NK-92 (cell line): ENCODE measurements around the gene TMTC1.
"Not testable (repeated sequence)": the region's sequence is repeated elsewhere in the genome, so short reads cannot be mapped to it uniquely, and the experiment has no call there.

Experiments
- DNase-seq: peaks from one replicate; lab custom pipeline; 2025; ENCODE audit not compliant: unreplicated experiment; lab: John Stamatoyannopoulos, UW

TMTC1 gene

DNA sequence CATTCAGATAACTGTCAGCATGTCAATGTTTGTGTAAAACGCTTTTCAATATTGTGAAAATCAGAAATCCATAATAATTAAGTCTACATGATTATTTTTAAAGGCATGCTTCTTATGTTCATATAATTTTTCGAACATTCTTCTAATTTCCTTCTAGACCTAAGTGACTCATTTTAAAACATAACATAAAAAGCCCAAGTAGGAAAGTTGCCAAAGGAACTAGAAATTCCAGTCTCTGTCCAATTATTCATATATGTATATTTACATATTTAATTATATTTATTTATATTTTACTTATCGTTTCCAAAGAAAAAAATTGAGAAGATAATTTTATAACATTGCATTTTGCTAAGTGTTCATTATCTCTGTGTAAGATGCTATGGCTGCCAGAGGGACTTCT lies 110.4 kb downstream of the TMTC1 start:
- no peak for DNase-seq

DNA sequence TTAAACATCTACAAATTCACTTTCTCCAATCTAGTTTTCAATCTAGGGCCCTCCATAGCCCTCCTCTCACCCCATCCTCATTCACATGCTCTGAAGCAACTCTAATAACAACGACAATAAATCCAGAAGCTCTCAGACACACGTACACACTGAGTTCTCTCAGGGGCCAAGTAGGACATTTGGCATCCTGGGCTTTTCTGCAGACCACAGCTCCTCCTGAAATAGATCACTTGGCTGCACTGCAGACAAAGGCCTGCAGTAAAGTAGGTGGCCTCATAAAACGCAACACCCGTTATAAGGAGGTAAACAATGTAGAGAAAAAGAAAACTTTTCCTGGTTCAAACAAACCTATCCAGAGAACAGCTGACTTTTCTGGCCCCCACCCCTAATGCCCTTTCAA lies 111.2 kb downstream of the TMTC1 start:
- DNase-seq: no peak

DNA sequence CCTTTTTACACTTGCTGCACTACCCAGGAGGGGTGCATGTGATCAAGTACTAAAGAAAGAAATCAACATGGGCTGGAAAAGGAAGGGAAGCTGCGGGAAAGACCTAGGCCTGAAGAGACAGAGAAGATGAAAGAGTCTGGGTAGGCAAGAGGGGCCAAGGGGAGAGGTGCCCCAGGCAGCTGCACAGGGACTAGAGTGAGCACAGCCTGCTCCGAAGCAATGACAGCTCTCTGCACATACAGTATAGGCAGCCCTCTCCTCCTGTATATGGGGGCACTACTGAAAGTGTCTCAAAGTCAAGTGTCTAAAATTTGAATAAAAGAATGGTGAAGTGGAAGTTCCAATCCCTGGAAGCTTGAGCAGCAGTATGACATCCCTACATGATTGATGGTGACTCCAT lies 112.0 kb downstream of the TMTC1 start:
- DNase-seq: no peak

DNA sequence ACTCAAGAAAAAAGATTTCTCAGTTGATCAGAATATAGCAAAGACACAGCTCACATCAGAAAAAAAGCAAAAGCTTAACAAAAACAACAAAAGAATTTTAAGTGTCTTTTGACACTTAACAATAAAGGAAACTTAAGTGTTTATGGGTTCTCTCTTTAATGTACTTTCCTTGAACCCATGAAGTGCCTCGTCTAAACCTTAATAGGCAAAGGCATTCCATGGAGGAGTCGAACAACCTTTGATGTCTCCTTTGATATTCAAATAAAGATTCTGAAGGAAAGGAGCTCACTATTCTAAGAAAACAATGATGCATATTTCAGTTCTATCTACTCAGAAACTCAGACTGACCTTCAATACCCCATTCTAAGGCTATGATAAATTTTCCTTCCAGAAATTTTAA lies 116.7 kb downstream of the TMTC1 start:
- no peak for DNase-seq

DNA sequence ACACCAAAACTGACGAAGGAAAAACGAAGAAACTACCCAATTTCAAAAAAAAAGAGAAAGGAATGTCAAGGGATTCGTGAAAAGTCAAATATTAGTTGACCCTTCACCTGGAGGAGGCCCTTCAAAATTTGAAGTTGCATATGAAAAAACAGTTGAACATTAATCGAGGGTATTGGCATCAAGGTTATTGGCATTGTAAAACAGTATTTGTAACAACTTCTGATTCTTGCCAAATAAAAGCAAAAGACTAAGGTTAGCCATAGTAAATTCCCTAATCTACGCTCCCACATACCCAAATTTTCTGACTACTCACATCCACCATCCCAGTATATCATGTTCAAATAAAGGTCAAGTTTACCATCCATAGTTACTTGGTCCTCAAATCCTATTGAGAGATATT lies 118.6 kb downstream of the TMTC1 start:
- DNase-seq: no peak

DNA sequence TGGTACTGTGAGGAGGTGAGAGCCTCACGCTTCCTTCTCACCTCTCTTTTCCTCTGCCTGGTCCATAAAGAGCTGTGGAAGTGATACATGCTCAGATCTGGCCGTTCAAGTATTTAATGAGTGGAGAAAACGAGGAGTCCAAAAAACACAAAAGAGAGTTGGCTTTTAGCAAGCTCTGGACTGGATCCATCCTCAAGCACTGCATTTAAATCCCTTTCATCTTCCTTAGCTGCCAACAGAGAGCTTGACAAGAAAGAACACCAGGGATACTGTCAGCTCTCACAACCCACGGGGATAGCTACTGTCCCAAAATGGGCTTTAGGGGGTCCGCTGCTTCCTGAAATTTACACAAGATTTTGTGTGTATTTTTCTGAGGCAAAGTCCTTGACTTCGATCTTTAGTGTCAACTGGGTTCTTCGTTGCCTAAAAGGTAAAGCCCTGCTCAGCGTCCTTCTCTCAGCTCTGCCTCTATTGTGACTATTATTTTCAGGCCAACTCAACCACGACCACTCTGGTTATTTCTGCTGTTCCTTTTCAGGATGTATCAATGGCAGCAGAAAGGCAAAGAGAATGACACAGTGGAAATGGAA lies 120.9 kb downstream of the TMTC1 start:
- no peak for DNase-seq

DNA sequence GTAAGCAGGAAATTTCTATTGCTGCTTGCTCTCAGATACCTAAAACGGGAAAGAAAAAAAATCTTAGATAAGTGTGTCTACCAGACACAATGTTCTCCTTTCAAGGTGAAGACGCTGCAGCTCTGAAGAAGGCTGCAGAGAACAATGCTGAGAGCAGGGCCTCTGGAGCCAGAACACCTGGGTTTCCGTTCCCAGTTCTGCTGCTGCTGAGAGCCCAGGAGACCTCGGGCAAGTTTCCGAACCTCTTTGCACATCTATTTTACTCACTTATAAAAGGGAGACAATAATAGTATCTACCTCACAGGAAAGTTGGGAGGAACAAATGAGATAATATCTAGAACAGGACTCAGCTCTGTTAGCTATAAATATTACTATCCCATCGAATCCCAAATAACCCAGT lies 122.9 kb downstream of the TMTC1 start:
- DNase-seq: no peak

DNA sequence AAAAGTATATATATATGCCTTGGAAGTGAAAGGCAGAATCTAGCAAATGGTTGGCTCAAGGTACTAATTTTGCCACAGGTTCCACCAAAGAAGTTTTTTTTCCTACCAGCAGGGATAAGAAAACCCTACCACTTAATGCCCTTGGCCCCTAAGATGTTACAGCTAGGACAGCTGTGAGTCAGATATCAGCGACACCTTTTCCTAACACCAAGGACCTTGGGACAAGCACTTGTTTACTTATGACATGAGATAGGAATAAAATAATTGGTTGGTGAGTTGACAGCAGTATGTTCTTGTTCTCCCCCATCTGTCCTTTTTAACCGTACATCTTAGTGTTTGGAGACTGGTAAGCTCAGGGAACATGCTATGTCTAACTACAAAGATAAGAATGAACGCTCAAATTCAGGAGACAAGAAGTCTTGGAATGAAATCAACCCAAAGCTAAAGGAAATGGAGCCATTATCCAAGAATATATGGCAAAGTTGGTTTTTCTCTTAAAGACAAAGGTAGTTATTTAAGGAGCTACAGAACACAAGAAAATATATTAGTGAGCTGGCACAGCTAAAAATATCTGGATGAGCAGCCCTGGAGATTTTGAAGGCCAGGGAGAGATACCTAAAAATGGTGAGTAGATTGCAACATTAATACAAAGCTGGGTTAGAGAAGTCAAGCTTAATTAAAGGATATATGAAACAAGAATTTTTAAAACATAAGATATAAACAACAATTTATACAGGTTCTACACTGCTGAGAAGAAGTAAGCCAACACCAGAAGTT lies 126.8 kb downstream of the TMTC1 start:
- DNase-seq: no peak

DNA sequence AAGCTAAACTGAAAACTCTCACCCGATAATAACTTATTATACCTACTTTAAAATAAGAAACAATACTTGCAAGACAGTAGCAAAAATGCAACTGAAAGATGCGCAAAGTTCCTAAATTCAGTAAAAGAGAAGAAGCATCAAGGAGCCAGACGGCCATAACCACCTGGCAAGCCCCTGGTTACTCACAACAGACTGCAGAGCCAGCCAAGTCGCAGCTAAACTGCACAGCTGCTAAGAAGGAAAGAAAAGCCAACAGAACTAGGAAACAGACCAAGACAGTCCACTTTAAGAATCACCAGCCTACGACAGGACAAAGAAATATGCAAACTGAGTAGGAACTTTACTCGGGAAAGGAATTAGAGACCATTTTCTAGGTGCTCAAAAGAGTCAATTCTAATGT lies 127.9 kb downstream of the TMTC1 start:
- DNase-seq: no peak

DNA sequence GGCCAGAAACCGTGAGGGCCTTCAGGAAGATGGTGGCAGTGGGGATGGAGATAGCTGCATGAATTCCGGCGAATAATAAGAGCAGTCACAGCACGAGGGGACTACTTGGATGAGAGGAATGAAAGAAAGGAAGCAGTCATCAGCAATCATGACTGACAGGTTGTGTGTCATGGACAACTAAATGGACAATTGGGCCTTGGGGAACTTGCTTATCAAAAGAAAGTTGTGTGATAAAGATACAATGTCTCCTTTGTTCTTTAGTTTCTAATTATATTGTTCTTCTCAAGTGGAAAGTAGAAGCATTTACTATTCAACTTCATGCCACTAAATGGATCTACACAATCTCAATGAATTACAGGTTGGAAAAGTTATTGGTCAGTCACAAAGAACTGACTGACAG lies 130.5 kb downstream of the TMTC1 start:
- DNase-seq: no peak

DNA sequence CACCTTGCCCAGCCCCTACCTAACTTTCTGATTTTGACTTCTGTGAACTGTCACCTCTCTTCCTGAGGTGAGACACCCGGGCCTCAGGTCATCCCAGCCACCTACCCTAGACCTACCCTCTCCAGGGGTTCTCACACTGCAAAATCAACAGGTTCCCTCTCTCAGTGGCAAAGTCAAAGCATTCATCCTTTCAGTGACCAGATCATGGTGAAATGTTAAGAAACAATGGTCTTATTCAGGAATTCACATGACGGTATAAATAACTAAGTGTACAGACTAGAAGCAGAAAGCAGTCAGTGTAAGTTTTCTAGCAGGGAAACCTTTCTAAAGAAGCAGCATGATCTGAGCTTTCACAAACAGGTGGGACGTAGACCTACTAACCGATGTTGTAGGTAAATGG lies 133.4 kb downstream of the TMTC1 start:
- no peak for DNase-seq

DNA sequence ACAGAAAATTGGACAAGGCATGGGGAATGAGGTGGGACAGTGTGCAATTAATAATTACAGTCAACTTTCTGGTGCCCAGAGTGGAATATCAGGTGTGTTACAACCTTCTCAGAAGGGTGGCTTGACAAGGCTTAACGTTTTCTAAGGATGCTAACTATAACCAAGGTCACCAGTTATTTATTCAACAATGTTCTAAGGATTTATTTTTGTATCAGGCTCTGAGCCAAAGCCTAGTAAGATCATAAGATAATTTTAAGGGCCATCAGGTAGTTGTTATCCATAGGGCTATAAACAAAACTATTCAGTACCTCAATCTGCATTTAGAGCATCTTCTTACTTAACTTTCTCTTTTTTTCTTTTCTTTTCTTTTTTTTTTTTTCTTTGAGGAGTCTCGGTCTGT lies 134.0 kb downstream of the TMTC1 start:
- DNase-seq: no peak

DNA sequence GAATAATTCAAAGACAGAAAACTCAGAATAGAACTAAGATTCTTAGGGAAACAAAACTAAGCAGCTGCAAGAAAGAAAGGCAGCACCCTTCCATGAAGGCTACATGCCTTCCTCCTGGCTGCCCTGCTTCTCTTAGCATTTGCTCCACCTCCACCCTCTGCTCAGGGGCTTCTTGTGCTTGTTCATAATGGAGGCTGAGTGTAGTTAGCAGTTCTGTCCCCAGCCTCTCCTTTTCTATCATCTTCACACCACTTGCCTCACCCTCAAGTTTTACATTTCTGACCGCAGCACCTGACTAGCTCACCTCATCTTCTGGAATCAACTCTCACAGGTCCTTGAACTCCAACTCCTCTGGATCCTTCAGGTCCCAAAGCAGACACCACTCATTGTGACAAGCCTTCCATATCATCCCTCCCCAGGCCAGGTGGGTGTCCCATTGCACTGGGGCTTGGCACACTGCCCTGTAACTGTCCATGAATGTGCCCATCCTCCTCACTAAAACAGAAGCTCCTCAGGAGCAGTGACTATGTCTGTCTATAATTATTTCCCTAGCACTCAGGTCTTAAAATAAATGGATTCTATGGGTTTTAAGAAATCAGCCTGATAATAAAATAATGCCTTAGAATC lies 139.1 kb downstream of the TMTC1 start:
- no peak for DNase-seq

DNA sequence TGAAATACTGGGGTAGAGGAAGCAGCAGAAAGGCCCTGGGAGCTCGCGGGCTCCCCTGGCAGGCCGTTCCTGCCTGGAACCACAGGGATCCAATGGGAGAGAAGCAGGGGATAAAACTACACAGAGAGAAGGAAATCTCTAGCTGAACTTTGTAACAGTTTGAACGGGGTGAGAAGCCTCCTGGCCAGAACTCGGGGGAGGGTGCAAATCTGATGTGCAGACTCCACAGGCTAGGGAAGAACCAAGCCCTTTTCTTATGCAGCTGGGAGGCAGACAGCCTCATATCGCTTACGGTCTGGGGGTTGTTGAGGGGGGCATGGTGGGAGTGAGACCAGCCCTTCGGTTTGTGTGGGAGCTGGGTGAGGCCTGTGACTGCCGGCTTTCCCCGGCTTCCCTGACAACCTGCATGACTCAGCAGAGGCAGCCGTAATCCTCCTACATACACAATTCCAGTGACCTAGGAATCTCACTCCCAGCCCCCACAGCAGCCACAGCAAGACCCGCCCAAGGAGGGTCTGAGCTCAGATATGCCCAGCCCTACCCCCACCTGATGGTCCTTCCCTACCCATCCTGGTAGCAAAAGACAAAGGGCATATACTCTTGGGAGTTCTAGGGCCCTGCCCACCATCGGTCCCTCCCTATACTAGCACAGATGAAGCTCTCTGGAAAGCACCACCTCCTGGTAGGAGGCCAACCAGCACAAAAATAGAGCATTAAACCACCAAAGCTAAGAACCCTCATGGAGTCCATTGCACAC lies 143.0 kb downstream of the TMTC1 start:
- DNase-seq: no peak

DNA sequence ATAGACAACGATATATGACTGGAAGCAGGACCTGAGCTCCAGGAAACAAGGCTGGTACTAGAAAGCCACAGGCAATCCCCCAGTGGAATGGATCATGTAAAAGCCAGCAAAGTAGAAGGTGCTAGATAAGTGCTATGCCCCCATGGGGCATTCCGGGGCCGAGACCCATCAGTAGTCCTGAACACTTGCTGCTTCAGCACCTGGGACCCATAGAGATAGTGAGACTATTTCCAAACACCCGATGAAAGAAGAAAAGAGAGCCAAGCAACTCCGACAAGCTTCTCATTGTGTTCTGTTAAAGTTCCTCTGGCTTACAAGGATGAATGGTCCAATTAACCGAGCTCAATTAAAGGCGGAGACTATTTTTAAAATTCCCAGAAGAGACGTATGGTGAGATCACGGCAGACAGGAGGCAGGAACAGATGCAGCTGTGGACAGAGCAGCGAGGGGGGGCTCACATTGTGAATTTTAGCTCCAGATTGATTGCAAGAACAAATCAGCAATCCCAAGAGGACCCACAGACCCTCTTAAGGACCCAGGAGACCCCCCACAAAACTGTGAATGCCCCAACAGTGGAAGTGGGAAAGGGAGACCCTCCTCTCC lies 143.7 kb downstream of the TMTC1 start:
- DNase-seq: no peak

DNA sequence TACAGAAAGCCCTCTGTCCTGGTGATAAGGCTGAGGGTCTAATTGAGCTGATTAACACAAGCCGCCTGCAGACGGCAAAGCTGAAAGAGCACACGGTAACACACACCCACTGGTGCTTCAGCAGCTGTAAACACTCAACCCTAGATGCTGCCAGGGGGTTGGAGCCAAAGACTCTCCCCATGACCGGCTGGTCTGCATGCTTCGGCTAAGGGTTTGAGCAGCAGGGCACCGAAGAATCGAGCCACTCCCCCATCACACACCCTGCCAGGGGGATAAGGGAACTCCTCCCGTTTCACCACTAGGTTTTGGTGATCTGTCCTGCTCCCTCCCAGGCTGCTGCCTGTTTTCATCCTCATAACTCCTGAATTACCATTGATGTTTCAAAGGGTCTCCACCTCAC lies 145.2 kb downstream of the TMTC1 start:
- no peak for DNase-seq

DNA sequence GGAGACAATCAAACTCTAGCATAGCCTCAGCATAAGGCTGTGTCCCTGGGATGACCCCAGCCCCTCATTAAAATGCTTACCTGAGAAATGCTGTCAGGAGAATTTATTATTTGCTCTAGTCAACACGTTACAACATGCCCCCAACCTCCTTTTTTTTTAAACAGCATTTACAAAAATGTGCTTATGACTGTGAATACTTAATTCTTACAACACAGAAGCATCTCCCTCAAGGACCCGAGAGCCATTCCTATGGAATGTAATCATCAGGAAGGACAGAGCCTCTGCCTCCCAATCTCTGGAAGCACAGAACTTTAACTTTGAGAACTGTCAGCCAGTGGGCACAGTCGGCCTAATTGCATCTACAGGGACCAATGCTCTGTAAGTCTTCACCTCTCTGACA lies 149.7 kb downstream of the TMTC1 start:
- DNase-seq: no peak

DNA sequence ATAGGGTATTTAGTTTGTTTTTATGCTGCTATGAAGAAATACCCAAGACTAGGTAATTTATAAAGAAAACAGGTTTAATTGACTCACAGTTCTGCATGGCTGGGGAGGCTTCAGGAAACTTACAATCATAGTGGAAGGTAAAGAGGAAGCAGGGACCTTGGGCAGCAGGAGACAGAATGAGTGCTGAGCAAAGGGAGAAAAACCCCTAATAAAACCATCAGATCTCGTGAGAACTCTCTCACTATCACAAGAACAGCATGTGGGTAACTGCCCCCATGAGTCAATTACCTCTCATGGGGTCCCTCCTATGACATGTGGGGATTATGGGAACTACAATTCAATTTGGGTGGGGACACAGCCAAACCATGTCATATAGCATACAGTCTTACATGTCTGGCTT lies 153.6 kb downstream of the TMTC1 start:
- not testable (repeated sequence) for DNase-seq

DNA sequence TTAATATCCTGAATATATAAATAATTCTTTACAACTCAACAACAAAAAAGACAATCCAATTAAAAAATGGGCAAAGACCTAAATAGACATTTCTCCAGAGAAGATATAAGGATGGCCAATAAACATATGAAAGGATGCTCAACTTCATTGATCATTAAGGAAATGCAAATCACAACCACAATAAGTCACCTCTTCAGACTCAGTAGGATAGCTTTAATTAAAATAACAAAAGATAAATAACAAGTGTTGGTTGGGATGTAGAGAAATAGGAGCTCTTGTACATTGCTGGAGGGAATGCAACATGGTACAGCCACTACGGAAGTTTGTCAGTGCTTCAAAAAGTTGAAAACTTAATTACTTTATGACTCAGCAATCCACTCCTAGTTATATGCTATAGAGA lies 156.5 kb downstream of the TMTC1 start:
- no peak for DNase-seq

DNA sequence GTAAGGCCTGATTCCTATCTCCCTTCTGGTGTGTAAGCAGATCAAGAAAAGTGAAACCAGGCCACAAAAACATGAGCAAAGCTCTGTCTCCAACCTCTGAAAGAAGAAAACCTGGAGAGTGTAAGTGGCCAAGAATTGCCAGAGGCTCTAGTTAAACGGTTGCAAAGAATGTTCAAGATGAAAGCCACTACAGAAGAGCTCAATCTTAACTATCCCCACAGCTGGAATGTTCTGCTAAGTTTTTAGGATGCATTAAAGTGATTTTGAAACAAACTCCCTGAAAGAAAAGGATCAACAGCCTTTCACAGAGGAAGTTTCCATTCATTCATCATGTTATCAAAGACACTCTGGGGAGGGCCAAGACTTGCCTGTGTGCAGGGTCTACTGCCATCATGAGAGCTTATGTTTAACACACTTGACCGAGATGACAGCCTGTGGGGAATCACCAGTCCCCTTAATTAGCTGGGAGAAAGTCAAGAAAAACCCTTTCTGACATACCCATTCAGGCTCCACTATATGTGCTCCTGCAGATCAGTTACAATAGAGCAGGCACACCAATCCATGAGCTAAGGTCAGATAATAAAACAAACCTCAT lies 158.3 kb downstream of the TMTC1 start:
- no peak for DNase-seq

DNA sequence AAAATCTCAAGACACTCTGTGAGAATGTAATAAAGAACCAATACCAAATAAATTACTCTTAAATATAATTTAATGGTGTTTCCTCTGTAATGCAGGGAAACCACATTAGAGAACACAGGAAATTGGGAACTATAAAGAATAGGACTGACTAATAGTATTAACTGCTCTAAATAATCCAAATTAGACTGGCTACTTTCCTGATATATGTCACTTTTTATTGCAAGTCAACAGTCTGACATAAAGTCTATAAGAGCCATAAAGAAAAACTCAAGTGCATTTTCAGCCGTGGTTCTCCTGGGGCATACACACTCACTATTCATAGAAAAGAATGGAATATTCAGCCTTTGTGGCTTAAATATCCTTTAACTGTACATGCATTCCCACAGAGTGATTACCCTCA lies 161.5 kb downstream of the TMTC1 start:
- DNase-seq: no peak
